HEK293T (cell line): ENCODE results near the gene PDE1A.

Source experiments
- BHLHE40 ChIP-seq: fragments of 450-650 bp; IDR thresholded peaks from 2 replicates; pipeline ENCODE4 v1.6.1; 2016; ENCODE audit warnings: mild to moderate bottlenecking, moderate library complexity, borderline replicate concordance
- FOXM1 ChIP-seq: fragments of 450-650 bp; IDR thresholded peaks from 2 replicates; pipeline ENCODE4 v1.6.1; 2017; ENCODE audit warnings: mild to moderate bottlenecking, borderline replicate concordance
- TARDBP ChIP-seq: fragments of 450-650 bp; IDR thresholded peaks from 2 replicates; pipeline ENCODE4 v1.6.1; 2016

- TF ChIP-seq TARDBP (no peak), BHLHE40 (no peak), FOXM1 (no peak)
These were observed 36.9 kb upstream of the PDE1A start for GRCh38 chr2:182463760-182464159.
